GM21576 (cell line): ENCODE data around the gene ZNF205.
"Not testable (repeated sequence)": the region's sequence is repeated elsewhere in the genome, so short reads cannot be mapped to it uniquely, and the experiment has no call there.

ENCODE experiments used
- ATAC-seq: cut with Tn5 transposase; IDR thresholded peaks from one replicate; pipeline ENCODE4 v1.9.1; 2021; ENCODE audit warnings: mild to moderate bottlenecking, moderate library complexity; ENCODE audit not compliant: unreplicated experiment

Gene ZNF205

DNA sequence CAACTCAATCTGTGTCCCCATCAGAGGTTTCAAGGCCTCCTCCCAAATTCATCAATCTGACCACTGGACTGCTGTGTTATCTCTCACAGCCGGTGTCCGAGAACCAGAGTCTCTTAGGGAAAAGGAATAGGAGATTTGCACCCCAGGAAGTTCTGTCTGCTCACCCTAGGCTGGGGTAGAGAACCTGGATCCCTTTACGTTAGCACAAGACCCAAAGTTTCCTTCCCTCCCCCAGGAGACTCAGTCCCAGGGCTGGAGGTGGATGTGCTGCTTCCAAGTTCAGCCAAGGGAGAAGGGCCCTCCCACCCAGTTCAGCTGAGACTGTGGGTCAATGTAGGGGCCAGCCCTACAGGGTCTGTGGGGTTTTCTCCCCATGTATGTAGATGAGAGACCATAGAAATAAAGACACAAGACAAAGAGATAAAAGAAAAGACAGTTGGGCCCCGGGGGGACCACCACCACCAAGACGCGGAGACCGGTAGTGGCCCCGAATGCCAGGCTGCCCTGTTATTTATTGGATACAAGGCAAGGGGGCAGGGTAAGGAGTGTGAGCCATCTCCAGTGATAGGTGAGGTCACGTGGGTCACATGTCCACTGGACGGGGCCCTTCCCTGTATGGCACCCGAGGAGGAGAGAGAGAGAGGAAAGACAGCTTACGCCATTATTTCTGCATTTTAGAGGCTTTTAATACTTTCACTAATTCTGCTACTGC is 52.9 kb downstream of the ZNF205 start:
- no peak for ATAC-seq

DNA sequence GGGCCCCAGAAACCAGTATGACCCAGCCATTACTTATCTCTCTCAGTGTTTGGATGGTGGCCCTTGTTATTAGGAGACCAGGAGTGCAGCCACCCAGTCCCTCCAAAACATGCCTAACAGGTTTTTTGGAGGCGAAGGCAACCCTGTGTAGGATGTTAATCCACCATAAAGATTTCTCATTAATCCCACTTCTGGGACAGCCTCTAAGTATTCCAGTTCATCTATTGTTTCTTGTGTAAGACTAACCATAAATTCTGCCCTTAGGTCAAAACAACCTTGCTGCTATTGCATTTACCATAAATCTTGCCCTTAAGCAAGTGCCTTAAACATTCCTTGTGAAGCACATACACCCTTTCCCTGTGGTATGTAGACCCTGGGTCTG is 54.1 kb downstream of the ZNF205 start:
- ATAC-seq = no peak

DNA sequence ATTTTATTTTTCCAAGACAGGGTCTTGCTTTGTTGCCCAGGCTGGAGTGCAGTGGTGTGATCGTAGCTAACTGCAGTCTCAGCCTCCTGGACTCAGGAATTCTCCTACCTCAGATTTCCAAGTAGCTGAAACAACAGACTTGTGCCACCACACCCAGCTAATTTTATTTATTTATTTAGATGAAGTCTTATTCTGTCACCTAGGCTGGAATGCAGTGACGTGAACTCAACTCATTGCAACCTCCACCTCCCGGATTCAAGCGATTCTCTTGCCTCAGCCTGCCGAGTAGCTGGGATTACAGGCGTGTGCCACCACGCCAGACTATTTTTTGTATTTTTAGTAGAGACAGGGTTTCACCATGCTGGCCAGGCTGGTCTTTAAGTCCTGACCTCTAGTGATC is 56.3 kb downstream of the ZNF205 start:
- not testable (repeated sequence) for ATAC-seq
